GM21423 (cell line): ENCODE results near the gene MGMT.

Experiments used
- ATAC-seq: cut with Tn5 transposase; IDR thresholded peaks from one replicate; pipeline ENCODE4 v1.9.1; 2021; ENCODE audit warnings: mild to moderate bottlenecking, moderate library complexity; ENCODE audit not compliant: unreplicated experiment

Gene MGMT

DNA sequence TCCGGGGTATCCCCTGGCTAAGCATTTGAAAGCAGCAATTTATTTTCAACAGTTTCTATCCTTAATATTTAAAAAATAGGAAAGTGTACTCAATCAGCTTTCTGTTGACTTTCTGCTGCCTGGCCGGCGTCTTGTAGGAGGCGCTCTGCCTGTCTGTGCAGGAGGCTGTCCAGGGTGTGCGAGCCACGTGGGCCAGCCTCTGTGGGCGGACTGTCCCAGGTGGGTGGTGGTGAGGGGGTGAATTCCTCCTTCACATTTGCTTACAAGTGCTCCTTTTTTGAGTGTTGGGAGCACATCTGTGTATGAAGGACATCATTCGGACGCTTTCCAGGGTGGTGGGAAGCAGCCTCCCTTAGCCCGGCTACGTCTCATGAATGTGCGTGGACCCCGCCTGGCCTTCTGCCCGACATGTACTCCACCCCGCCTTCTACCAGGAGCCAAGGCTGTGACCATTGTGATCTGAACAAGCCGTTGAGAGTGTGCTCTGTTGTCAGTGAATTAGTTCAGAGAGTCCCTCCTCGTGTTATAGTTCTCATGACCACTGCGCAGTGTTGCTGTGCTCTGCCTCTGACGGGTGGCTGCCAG, 114.9 kb downstream of the MGMT start:
- ATAC-seq: no peak

DNA sequence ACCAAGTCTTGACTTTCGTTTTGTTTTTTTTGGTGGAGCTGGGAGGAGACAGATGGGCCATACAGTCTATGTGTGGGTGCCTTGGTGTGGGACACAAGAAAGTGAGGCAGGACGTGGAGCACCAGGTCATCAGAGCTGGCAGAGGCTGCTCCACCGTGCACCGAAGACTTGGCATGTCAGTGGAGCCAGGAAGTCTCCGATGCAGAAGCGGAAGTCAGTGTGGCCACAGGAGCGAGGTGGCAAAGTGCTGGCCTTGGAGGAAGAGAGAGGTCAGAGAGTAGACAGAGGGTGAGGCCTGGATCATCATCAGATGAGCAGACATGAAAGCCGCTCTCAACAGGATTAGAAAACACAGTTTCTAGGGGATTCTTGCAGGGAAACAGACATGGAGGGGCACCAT, 116.8 kb downstream of the MGMT start:
- ATAC-seq: no peak

DNA sequence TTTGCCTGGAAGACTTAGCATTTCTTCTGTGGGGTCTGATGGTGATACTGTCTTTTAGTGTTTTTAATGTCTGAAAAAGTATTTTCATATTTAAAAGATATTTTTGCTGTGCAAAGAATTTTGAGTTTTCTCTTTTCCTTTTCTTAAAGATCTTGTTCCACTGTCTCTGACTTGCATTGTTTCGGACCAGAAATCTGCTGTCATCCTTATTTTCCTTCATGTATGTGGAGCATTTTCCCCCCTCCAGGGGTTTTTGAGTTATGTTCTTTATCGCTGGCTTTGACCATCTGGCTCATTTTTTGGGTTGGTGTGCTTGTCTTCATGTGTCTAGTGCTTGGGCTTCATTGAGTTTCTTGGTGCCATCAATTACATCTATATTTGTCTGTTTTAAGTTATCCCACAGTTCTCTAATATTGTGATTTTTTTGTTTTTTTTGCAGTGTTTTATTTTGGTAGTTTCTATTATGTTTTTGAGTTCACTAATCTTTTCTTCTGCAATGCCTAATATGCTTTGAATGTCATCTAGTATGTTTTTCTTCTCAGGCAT, 119.9 kb downstream of the MGMT start:
- ATAC-seq: no peak

DNA sequence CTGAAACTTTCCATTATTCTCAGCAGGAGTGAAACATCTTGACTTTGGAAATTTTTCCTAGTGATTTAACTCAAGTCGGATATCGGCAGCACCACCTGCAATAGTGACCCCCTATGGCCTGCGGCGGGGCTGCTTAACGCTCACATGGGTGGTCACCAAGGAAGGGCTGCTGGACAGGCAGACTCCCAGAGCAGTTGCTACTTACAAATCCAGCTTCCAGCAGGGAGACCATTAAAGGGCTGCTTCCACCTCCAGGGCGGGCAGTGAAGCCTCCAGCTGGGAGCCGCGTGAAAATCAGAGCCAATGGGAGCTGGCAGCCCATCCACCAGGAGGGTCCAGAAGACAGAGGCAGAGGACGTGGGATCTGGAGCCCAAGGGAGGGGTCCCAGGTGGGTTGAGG, 122.5 kb downstream of the MGMT start:
- ATAC-seq: no peak

DNA sequence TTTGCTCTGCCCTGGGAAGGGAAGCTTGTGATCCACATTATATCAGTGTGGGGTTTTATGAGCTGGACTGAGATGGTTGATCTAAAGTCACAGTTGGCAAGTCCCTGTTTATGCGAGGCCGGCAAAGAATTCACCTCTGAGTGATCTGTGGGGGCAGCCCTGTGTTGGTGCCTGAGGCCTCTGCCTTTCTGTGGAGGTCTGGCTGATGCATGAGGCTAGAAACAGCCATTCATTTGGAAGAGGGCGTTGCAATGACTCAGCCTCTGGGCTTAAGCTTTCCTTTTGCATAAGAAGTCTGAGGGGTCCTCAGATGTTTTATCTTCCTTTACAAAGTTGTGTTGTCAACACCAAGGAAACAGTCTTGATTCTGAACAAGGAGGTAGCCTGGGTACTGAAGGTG, 126.9 kb downstream of the MGMT start:
- no peak for ATAC-seq

DNA sequence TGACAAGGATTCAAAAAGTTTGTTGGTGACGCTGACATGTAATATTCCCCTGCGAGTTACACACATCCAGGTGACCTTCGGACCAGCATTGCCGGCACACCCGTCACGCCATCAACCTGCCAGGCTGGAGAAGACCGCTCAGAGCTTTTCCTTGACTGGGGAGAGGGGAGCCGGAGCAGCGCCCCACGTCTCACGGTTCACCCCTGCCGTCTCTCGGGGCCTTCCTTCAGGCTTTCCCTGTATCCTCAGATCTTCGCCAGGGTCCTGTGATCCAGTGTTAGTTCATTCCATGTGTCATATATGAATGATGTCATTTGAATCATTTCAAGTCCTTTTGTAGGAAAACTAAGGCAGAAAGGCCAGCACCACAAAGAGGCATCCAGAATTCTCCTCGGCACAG, 127.8 kb downstream of the MGMT start:
- no peak for ATAC-seq

DNA sequence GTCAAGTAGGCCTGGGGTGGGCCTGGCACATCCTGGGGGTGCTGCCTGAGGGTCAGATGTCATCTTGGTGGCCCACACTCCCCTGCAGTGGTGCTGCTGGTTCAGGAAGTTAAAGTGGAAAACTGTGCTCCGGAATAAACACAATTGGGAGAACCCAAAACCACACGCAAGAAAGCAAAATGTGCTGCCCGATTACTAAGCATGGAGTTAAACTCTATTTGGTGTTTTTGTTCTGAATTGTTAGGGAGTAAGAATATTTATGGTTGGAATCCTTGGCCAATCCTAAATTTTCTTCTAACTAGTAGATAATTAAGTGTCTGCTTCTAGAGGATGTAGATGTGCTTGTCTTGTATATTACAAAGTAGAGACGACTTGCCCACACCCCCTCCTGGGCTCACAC, 131.4 kb downstream of the MGMT start:
- no peak for ATAC-seq

DNA sequence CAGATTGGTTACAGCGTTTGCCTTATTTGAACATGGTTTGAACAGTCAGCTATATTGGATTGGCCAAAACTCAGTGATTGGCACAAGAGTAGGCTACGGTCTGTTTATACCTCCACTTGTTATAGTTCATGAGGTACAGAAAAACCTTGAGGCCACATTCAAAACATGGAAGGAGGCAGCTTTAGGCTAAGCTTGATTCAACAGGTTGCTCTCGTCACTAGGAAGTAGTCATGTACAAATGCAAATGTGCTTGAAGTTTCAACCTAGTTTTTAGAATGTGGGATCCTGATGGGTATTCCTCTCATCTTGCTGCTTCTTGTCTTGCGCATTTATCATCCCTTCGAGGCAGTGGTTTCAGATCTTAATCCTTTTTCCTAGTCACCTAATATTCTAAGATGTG, 132.1 kb downstream of the MGMT start:
- no peak for ATAC-seq

DNA sequence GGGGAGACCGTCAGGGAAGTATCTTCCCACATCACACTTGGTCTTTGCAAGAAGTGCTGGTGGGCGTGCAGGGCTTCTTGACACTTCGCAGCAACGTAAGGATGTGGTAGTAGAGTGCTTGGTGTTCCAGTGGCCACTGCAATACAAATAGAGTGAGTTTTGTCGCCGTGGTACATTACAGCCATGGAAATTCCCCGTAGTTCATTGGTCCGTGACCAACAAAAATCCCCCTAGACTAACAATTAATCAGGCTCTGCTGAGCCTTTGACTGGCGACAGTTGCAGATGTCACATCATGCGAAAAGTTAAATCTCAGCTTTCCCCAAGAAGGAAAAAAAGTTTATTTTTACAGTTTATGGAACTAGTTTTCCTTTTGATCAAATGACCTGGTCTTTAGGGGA, 134.7 kb downstream of the MGMT start:
- no peak for ATAC-seq

DNA sequence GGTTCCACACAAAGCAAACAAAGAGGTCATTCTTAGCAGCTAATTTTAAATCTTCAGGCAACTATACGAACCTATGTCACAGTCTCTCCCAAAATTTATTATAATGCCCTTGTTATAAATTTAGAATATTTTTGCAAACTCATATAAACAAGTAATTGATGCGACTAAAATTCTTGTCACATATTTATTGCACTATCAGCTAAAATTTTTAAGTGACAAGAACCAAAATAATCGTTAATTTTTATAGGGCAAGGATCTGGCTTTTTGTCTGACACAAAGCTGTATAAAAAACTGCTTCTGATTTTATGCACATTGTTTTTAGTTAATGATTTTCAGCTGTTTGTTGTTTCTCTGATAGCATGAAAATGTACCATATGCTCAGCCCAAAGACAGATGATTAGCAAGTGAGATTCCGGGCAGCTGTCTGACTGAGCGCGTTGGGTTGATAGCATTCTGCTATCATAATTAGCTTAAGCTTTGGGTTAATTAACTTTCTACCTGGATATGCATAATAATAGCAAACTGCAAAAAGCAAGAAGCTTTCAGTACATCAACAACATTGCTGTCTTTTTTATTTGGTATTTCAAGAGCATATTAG, 136.0 kb downstream of the MGMT start:
- ATAC-seq: no peak

DNA sequence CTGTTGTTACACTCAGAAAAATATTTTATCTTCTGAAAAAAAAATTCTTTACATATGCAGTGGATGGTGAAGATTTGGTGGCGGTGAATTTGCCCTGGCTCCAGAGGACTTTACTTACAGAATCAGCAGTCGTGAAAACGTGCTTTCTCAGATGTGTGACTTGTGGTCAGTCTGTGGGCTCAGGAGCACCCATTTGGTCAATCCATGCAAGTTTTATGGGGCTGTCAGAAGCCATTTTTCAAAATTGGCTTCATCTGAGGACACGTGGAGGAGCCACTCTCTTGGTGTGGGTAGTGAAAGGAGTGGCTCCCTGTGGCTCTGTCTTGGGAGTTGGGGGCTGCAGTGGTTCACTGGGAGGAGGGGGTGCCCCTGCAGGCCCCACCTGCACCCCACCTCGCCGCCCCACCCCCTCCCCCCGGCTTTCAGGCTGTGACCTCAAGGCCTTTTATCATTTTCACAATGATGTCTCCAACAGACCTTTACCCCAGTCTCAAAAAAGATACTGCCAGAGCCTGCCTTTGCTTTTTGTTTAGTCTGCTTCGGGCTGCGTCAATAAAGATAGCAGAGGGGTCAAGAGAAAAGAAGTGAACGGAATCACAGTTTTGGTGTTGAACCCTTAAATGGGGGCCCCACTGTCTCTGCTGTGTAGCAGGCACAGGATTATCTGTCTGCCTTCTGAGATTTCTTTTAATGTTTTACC, 137.4 kb downstream of the MGMT start:
- no peak for ATAC-seq

DNA sequence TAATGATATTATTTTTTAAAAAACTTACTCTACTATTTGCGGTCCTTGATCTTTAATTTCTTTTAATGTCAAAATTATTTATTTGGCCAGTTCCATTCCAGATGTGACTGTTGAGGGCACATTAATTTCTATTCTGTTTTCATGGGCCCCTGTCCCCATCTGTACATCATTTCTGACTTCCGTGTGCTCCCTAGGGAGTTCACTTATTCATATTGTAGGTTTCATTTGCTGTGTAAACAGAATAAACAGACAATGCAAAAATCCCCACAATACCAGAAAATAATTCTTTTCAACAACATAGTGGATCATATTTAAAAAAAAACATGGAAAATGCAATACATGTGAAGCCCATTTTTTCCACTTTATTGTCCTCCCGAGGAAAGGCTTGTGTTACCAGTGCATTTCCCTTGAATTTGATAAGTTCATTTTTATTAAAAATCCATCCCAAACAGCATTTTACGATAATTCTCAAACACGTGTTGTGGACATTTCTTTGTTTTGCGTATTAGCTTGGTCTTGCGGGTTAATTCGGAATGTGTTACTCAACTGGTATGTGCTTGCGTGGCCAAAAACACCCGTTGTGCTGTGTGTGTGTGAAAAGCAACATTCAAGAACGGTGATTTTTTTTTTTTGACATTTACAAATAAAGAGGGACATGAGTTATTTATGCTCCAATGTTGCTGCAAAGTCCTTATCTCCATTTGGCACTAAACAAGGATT, 138.4 kb downstream of the MGMT start:
- ATAC-seq: no peak

DNA sequence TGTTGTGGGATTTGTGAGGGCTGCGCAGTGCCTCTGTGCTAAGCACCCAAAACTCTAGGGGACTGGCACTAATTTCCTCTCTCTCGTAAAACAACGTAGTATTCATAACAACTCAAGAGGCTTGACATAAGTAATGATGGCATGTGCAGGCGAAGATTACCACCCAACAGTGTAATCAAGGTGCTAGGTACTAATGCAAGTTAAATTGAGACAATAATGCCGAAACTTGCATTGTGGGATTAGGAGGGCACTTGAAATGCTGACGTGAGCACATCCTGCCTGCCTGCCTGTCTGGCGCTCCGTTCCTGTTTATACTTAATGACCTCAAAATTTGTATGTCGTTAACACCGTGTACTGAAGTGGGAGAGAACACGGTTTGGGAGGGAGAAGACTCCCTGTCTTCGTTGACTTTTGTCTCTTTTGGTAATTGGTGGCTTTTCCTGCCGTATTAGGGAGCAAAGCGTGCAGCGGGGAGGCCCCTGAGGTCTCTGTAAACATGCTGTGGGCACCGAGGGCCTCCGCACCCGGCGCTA, 139.0 kb downstream of the MGMT start:
- no peak for ATAC-seq

DNA sequence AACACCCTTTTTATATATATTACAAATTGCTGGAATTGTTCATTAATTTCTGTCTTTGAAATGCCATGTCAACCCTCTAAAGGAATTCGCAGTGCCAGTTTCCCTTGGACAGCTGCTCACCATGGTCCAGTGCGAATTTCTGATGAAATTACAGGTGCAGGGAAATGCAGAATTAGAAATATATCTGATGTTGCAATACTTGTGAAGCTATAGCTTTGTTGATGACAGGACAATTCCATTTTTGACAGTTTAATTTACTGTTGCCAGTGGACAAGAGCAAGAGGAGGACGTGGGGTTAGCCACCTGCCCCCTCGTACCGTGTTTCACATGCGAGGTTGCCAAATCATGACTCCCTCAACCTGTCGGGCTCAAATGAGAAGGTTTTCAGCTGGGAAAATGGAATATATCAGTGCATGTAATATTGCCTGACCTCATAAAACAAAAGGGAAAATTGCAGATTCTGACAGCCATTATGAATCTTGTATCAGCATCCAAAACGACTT, 140.6 kb downstream of the MGMT start:
- no peak for ATAC-seq

DNA sequence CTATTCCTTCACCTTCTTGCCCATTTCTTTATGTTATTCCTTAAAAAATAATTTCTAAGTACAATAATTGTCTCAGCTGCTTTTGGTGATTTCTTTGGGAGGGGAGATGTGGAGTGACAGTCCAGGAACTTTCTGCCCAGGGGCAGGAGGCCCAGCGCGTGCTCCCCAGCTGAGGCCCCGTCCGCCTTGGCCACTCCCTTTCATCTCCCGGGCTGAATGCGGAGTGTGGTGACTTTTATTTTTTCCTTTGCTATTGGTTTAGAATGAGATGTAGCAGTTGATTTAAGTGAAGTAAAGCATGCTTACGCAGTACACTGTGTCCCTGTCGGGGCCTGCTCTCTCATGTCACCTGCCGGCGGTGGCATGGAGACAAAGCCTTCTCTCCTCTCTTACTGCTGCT, 141.6 kb downstream of the MGMT start:
- ATAC-seq: no peak

DNA sequence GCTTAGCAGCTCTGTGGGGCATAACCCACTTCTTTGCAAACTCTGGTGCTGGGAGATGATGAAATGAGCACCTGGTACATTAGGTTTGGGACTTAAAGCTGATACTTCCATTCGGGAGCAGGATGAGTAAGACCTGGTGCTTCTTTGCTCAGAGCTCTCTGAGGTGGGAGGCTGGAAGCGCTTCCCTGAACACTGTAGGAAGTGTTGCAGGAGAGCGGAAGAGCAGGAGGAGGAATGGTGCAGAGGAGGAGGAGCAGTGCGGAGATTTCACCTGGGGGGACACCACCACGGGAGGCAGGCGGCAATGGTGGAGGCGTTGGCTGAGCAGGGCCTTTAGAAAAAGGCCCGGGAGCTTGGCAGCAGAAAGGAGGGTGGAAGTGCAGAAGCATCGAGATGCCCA, 142.5 kb downstream of the MGMT start:
- no peak for ATAC-seq

DNA sequence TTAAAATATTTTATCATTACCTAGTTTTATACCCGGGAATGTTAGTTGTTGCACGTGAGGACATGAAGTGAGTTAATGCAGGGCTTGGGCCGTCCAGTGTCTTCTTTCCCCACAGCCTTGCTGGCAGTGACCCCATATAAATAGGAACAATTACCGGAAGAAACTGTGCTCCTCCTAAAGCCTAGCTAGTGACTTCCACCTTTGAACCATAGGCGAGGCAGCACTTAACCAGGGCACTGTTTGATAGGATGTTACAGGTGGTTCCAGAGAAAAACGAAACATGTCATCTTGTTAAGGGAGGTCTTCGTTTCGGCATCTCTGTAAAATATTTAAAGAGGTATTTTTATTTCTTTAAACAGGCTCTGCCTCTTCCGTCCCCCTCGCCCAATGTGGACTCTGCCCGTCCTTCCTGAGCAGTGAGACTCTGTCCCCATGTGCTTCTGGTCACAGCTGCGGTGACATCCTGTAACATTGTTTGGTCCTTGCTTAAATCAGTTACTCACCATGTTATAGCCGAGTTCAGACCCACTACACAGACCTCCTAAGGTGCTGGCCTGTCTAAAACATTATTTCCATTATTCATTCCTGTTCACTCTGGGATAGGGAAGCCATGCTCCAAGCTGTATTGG, 145.6 kb downstream of the MGMT start:
- no peak for ATAC-seq

DNA sequence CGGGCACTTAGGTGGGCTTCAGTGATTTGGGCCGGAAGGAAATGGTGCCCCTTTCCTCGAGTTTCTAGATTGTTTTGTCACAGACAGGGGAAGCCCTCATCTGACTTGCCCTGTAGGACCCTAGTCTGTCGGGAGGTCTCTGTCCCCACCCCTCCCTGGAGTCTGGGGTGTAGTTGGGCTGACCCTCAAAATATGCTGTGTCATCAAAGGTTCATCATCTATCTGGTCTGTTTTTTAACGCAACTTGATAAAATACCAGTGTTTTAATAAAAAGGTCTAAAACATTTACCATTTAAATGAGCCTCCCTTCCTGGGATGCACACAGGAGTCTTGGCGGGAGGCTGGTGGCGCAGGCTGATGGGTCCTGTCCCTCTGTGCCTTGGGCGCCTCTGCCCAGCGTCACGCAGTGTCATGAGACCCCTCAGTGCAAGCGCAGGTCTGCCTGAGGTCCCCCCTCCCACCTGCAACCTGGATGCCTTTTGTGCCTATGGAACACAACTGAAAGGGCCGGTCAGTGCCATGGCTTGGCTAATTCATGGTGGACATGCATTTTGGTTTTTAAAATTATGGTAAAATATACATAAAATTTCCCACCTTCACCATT, 146.4 kb downstream of the MGMT start:
- ATAC-seq: no peak

DNA sequence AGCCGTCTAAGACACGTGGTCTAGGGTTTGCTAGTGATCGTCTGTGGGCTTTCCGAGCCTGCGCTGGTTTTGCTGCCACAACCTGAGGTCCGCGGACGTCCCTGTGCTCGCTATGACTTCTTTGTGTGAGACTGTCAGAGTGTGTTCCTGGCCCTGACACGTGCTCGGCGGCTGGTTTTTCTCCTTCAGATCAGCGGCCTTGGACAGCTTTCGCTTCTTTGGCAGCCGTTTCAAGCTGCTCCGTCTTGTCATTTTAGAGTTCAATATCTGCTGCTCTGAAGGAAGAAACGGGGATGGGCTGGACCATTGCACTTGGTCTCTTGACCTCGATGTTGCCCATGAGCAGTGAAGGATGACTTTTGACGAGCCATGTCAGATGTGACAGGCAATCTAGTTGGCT, 147.3 kb downstream of the MGMT start:
- no peak for ATAC-seq

DNA sequence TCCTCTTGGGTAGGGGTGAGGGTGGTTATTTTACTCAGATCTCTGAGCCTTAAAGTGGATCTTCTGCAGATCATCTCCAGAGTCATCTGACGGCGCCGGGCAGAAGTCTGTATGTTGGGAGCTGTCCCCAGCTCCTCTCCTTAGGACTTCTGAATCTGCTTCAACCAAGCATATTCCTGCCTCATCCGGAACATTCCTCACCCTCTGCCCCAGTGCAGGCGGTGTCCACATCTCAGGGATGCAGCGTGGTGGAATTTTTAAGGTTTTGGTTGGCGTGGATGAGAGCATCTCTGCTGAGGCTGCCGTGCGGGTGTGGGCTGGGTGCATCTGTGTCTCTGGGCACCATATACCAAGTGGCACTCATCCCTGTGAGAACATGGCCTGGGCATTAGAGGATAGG, 148.3 kb downstream of the MGMT start:
- no peak for ATAC-seq
